Measurements from ENCODE around the gene LRP1B.

DNA sequence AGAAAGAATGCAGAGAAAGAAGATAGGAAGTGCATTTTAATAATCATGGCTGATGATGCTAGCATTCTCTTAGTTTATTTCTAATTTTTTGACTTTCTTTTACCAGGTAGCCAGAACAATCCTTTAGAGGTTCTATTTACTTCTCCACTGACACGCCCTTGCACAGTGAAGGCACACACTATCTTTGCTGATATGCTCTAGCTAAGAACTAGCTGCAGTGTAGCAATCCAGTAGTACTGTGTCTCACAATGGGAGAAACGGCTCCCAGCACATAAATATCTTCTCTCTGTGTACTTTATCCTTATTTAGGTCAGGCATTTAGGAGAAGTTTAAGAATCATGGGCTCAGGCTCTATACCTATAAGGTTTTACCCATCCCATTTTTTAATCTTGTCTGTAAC, 1005.4 kb downstream of the LRP1B start:
- TF ChIP-seq CTCF (IDR thresholded peaks at IDR 0.05; ENCODE audit: poor library complexity, severe bottlenecking) (no peak), POLR2AphosphoS5 (IDR thresholded peaks at IDR 0.05) (no peak), EP300 (conservative IDR thresholded peaks at IDR 0.05; ENCODE audit: poor library complexity, severe bottlenecking) (no peak), MXI1 (conservative IDR thresholded peaks at IDR 0.05; ENCODE audit: poor library complexity, severe bottlenecking) (no peak), TAF1 (IDR thresholded peaks at IDR 0.05; ENCODE audit: low read depth) (no peak), RAD21 (conservative IDR thresholded peaks at IDR 0.05) (no peak)

Measured in neural cell (in vitro differentiated cells).